Neural cell (in vitro differentiated cells): Measurements from ENCODE around the gene CAPN8.

Source experiments
- EP300 ChIP-seq: fragments of 450-650 bp; conservative IDR thresholded peaks from 2 replicates; pipeline ENCODE4 v1.6.1; 2014; ENCODE audit warnings: antibody characterized with exemption, mild to moderate bottlenecking, moderate library complexity; ENCODE audit not compliant: poor library complexity, severe bottlenecking
- EZH2 ChIP-seq: fragments of 200-600, 300-800 bp; shearing (Covaris generic), sonication (generic); IDR thresholded peaks from 2 replicates; pipeline ENCODE4 v1.6.1; 2014; ENCODE audit warnings: antibody characterized with exemption, low read length, borderline replicate concordance, mild to moderate bottlenecking; ENCODE audit not compliant: insufficient read depth, poor library complexity, severe bottlenecking
- MXI1 ChIP-seq: fragments of 450-650 bp; conservative IDR thresholded peaks from 2 replicates; pipeline ENCODE4 v1.6.1; 2014; ENCODE audit warnings: antibody characterized with exemption, mild to moderate bottlenecking; ENCODE audit not compliant: poor library complexity, severe bottlenecking
- POLR2AphosphoS5 ChIP-seq: IDR thresholded peaks from 2 replicates; pipeline ENCODE4 v1.6.1; 2012
- RAD21 ChIP-seq: fragments of 450-650 bp; conservative IDR thresholded peaks from 2 replicates; pipeline ENCODE4 v1.6.1; 2014; ENCODE audit warnings: antibody characterized with exemption, mild to moderate bottlenecking, moderate library complexity
- SMC3 ChIP-seq: fragments of 450-650 bp; conservative IDR thresholded peaks from 2 replicates; pipeline ENCODE4 v1.6.1; 2014; ENCODE audit warnings: antibody characterized with exemption, mild to moderate bottlenecking, moderate library complexity; ENCODE audit not compliant: poor library complexity
- TAF1 ChIP-seq: IDR thresholded peaks from 2 replicates; pipeline ENCODE4 v1.6.1; 2012; ENCODE audit warnings: low read depth
- TF ChIP-seq, protein P1 (sequence below): fragments of 450-650 bp; IDR thresholded peaks from 2 replicates; pipeline ENCODE4 v1.5.1; 2014; ENCODE audit warnings: antibody characterized with exemption, mild to moderate bottlenecking, moderate library complexity; ENCODE audit not compliant: poor library complexity, severe bottlenecking
- TF ChIP-seq, protein P2 (sequence below): IDR thresholded peaks from 2 replicates; pipeline ENCODE4 v1.6.1; 2012; ENCODE audit warnings: borderline replicate concordance

DNA sequence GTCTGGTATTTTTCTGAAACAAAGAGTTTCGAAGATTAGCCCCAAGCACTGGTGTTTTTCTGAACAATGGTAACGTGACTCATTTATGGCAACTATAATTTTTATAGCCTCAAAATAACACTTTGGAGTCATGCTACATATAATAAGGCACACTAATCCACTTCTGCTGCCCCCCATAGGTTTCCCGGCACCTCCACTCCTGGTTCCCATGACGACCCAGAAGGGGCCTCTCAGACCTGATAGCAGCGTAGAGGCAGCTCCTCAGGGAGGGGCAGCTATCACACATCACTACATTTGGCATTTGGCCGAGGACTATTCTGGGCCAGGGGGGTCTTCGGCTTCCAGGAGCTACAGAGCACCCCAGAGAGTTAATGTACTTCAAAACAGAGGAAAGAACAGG is 23.3 kb downstream of the CAPN8 start:
- TF ChIP-seq POLR2AphosphoS5 (no peak), EP300 (no peak), EZH2 (no peak), TAF1 (no peak), SMC3 (no peak), MXI1 (no peak), RAD21 (no peak)
- TF ChIP-seq, protein P1, sequence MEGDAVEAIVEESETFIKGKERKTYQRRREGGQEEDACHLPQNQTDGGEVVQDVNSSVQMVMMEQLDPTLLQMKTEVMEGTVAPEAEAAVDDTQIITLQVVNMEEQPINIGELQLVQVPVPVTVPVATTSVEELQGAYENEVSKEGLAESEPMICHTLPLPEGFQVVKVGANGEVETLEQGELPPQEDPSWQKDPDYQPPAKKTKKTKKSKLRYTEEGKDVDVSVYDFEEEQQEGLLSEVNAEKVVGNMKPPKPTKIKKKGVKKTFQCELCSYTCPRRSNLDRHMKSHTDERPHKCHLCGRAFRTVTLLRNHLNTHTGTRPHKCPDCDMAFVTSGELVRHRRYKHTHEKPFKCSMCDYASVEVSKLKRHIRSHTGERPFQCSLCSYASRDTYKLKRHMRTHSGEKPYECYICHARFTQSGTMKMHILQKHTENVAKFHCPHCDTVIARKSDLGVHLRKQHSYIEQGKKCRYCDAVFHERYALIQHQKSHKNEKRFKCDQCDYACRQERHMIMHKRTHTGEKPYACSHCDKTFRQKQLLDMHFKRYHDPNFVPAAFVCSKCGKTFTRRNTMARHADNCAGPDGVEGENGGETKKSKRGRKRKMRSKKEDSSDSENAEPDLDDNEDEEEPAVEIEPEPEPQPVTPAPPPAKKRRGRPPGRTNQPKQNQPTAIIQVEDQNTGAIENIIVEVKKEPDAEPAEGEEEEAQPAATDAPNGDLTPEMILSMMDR = no peak
- TF ChIP-seq, protein P2, sequence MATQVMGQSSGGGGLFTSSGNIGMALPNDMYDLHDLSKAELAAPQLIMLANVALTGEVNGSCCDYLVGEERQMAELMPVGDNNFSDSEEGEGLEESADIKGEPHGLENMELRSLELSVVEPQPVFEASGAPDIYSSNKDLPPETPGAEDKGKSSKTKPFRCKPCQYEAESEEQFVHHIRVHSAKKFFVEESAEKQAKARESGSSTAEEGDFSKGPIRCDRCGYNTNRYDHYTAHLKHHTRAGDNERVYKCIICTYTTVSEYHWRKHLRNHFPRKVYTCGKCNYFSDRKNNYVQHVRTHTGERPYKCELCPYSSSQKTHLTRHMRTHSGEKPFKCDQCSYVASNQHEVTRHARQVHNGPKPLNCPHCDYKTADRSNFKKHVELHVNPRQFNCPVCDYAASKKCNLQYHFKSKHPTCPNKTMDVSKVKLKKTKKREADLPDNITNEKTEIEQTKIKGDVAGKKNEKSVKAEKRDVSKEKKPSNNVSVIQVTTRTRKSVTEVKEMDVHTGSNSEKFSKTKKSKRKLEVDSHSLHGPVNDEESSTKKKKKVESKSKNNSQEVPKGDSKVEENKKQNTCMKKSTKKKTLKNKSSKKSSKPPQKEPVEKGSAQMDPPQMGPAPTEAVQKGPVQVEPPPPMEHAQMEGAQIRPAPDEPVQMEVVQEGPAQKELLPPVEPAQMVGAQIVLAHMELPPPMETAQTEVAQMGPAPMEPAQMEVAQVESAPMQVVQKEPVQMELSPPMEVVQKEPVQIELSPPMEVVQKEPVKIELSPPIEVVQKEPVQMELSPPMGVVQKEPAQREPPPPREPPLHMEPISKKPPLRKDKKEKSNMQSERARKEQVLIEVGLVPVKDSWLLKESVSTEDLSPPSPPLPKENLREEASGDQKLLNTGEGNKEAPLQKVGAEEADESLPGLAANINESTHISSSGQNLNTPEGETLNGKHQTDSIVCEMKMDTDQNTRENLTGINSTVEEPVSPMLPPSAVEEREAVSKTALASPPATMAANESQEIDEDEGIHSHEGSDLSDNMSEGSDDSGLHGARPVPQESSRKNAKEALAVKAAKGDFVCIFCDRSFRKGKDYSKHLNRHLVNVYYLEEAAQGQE = no peak
